Measurements from ENCODE around the gene SLC9A2. TPM values are rescaled to one million over a fixed set of nuclear protein-coding genes. Genes with fewer than 3 reads are reported as not detected.

SLC9A2 gene
- total RNA-seq, 1 donor, result not detected

Other genes starting within 250 kb of the SLC9A2 start
- gene IL18RAP, start 196.4 kb upstream of the SLC9A2 start, total RNA-seq, result 0.27 TPM
- not detected for gene SLC9A4, start 146.3 kb upstream of the SLC9A2 start, total RNA-seq
- 4.3 TPM for gene TMEM182, start 142.5 kb downstream of the SLC9A2 start, total RNA-seq